GM19397 (cell line): ENCODE results near the gene KDM2A.

ENCODE experiments used
- ATAC-seq: cut with Tn5 transposase; IDR thresholded peaks from one replicate; pipeline ENCODE4 v1.9.1; 2021; ENCODE audit warnings: mild to moderate bottlenecking, moderate library complexity; ENCODE audit not compliant: unreplicated experiment

Gene KDM2A

GRCh38 chr11:67300256-67300755, 181.2 kb downstream of the KDM2A start:
- ATAC-seq, result no peak

GRCh38 chr11:67300756-67301312, 181.8 kb downstream of the KDM2A start:
- no peak for ATAC-seq

GRCh38 chr11:67301313-67301921, 182.4 kb downstream of the KDM2A start:
- no peak for ATAC-seq

GRCh38 chr11:67301951-67302516, 183.0 kb downstream of the KDM2A start:
- ATAC-seq, result no peak

GRCh38 chr11:67302571-67303131, 183.6 kb downstream of the KDM2A start:
- ATAC-seq, result no peak

- no peak for ATAC-seq
Observed at GRCh38 chr11:67303132-67303834, 184.2 kb downstream of the KDM2A start, which contains the start of gene SSH3. SSH3 (plus strand) TSS chr11:67303530; CDS start chr11:67303626, 96 bp downstream.

GRCh38 chr11:67303835-67304411, 184.9 kb downstream of the KDM2A start:
- ATAC-seq, result no peak

- ATAC-seq, result no peak
Observed at GRCh38 chr11:67304511-67305113, 185.5 kb downstream of the KDM2A start.

GRCh38 chr11:67306769-67307544, 187.9 kb downstream of the KDM2A start:
- no peak for ATAC-seq

- no peak for ATAC-seq
Observed at GRCh38 chr11:67307545-67308001, 188.5 kb downstream of the KDM2A start.
